ENCODE measurements around the gene PRPH2.

PRPH2 gene

DNA sequence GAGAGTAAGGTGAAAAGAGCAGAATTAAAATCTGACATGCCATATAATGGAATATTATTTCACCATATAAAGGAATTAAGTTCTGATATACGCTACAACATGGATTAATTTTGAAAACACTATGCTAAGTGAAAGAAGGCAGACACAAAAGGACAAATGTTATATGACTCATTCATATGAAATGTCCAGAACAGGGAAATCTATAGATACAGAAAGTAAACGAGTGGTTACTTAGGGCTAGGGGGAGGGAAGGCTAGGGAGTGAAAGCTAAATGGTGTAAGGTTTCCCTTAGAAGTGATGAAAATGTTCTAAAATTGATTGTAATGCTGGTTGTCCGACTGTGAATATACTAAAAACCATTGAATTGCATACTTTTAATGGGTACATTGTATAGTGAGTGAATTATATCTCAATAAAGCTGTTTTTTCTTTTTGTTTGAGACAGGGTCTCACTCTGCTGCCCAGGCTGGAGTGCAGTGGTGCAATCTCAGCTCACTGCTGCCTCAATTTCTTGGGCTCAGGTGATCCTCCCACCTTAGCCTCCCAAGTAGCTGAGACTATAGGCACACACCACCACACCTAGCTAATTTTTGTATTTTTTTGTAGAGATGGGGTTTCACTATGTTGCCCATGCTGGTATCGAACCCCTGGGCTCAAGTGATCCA is 8.2 kb downstream of the PRPH2 start:
- in situ Hi-C loops (cut with HindIII; ENCODE audit: low sequenced_read_pairs): no loop called here
- no peak for DNase-seq (ENCODE audit: low read depth)
- TF ChIP-seq, protein P1, sequence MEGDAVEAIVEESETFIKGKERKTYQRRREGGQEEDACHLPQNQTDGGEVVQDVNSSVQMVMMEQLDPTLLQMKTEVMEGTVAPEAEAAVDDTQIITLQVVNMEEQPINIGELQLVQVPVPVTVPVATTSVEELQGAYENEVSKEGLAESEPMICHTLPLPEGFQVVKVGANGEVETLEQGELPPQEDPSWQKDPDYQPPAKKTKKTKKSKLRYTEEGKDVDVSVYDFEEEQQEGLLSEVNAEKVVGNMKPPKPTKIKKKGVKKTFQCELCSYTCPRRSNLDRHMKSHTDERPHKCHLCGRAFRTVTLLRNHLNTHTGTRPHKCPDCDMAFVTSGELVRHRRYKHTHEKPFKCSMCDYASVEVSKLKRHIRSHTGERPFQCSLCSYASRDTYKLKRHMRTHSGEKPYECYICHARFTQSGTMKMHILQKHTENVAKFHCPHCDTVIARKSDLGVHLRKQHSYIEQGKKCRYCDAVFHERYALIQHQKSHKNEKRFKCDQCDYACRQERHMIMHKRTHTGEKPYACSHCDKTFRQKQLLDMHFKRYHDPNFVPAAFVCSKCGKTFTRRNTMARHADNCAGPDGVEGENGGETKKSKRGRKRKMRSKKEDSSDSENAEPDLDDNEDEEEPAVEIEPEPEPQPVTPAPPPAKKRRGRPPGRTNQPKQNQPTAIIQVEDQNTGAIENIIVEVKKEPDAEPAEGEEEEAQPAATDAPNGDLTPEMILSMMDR (IDR thresholded peaks at IDR 0.05; ENCODE audit: low read depth, low read length, missing control alignments): no peak
- H3K4me3 ChIP-seq (ENCODE audit: low read depth, low read length): no peak overlapping the region

DNA sequence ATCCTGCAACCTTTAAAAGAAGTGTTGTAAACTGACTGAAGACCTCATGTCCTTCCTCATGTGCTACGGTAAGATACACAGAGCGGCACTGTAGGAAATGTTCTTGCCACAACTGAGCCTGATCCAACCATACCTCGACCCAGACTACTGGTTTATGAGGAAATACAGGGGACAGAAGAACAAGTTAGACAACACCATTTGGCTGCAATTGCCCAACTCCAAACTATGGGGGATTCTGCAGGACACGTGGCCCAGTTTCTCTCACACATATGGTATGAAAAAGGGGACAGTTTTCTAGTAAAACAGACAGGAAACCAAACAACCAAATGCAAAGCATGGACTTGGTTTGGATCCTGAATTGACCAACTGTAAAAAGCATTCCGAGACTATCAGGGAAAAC is 10.5 kb downstream of the PRPH2 start:
- DNase-seq (ENCODE audit: low read depth): no peak
- TF ChIP-seq, protein P1 (IDR thresholded peaks at IDR 0.05; ENCODE audit: low read depth, low read length, missing control alignments): no peak
- in situ Hi-C loops (cut with HindIII; ENCODE audit: low sequenced_read_pairs): no loop called here

DNA sequence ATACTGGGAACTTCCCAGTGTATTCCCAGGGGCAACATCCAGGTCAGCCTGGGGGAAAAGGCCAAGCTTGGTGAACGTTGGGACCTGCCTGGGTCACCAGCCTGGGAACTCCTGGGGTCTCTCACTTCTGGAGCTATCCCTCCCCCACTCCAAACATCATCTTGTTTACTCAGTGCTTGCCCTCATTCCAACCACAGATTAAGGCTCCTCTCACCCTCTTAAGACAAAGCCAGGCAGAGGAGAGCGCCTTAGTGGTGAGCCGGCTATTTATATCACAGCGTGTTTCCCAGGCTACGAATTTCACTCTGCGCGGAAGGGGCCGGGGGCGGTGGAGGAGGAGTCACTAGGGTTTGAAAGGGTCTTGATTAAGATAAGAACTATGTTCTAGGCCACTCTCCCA is 12.1 kb downstream of the PRPH2 start:
- in situ Hi-C loops (cut with HindIII; ENCODE audit: low sequenced_read_pairs): no loop called here
- H3K4me3 ChIP-seq (ENCODE audit: low read depth, low read length): no peak overlapping the region
- DNase-seq (ENCODE audit: low read depth): no peak
- TF ChIP-seq, protein P1 (IDR thresholded peaks at IDR 0.05; ENCODE audit: low read depth, low read length, missing control alignments): no peak

More for the DNA sequence above, 10.5 kb downstream of the PRPH2 start:
- H3K4me3 ChIP-seq (ENCODE audit: low read depth, low read length): no peak overlapping the region

DNA sequence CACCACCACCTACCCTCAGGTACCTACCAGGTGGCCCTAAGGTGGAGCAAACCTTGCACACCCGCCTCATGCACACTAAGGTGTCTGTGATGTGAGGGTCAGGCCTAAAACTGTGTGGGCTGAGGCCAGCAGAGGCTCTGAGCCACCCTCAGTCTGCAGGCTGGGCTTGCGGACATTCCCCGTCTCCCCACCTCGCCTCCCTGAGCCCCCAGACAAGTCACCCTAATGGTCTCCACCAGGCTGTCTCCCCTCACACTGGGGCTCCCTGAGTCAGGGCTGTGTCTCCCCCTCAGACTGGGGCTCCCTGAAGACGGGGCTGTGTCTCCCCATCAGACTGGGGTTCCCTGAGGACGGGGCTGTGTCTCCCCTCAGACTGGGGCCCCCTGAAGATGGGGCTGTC is 12.5 kb downstream of the PRPH2 start:
- in situ Hi-C loops (cut with HindIII; ENCODE audit: low sequenced_read_pairs): no loop called here
- TF ChIP-seq, protein P1 (IDR thresholded peaks at IDR 0.05; ENCODE audit: low read depth, low read length, missing control alignments): no peak
- no peak overlapping the region for H3K4me3 ChIP-seq (ENCODE audit: low read depth, low read length)
- no peak for DNase-seq (ENCODE audit: low read depth)

DNA sequence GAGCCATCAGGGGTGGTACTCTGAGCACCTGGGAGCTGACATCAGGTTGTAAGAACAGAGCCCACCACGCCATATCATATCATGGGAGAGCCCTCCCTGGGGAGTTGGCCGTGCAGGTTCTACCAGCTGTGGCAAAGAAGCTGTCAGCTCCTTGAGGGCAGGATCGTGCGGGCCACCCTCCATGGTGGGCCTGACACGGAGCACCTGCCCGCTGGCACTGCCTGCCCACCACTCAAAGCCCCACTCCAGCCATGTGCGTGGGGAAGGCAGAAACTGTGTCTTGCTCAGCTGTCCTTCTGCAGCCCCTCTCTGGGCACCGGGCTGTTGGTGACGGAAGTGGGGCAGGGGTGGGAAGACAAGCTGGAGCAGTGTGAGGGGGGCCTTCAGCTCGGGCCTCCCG is 14.3 kb downstream of the PRPH2 start:
- H3K4me3 ChIP-seq (ENCODE audit: low read depth, low read length): no peak overlapping the region
- TF ChIP-seq, protein P1 (IDR thresholded peaks at IDR 0.05; ENCODE audit: low read depth, low read length, missing control alignments): no peak
- in situ Hi-C loops (cut with HindIII; ENCODE audit: low sequenced_read_pairs): no loop called here
- DNase-seq (ENCODE audit: low read depth): no peak

DNA sequence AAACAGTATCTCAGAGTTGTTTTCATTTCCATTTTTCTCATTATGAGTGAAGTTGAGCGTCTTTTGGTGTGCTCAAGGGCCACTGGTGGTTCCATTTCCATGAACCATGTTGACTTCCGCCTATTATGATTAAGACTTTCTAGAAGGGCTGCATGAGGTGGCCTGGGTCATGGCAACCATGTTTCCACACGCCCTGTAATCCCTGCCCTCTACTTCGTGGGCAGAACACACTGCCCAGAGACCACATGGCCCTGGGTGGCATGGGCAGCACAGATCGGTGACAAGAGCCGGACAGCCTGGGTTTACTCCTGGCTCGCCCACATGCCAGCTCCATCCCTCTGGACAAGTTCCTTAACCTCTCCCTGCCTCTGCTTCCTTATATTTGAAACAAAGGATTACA is 14.8 kb downstream of the PRPH2 start:
- TF ChIP-seq, protein P1 (IDR thresholded peaks at IDR 0.05; ENCODE audit: low read depth, low read length, missing control alignments): no peak
- H3K4me3 ChIP-seq (ENCODE audit: low read depth, low read length): no peak overlapping the region
- DNase-seq (ENCODE audit: low read depth): no peak
- in situ Hi-C loops (cut with HindIII; ENCODE audit: low sequenced_read_pairs): no loop called here
